DMS79 (cell line): Measurements from ENCODE around the gene TNIP1.
A peak's percentile ranks its signal among the peaks of the same experiment; 100 is the strongest.

Source experiments
- DNase-seq: peaks from one replicate; lab custom pipeline; 2025; lab: John Stamatoyannopoulos, UW

TNIP1 gene

DNA sequence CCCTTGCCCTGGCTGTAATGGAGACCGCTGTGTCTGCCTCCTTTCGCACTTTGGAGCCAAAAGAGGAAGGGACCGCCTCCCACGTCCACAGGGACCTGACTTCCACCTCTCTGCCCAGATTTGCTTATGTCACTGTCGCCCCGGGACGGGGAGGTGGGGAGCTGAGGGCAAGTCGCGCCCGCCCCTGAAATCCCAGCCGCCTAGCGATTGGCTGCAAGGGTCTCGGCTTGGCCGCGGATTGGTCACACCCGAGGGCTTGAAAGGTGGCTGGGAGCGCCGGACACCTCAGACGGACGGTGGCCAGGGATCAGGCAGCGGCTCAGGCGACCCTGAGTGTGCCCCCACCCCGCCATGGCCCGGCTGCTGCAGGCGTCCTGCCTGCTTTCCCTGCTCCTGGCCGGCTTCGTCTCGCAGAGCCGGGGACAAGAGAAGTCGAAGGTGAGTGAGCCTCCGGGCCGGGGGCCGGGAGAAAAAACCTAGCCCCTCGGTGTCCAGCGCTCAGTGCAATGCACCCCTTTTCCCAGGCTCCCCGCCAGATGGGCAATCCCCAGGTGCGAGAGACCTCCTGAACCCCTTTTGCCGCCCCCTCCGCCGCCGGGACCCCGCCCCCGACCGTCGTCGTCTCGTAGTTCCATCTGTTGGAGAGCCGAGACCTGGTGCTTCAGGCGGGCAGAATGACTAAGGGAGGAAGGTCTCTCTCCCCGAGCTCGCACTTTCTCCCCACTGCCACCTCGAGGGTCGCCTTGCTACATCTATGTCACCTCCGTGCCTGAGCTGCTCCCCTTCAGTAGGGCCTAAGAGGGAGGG, 60.3 kb downstream of the TNIP1 start, which contains the start of gene GPX3:
Gene GPX3 (plus strand): TSS at position 288 of the 807 bp plus-strand sequence. CDS start 64 bp downstream, at position 352.
- DNase-seq = peak; percentile 17

DNA sequence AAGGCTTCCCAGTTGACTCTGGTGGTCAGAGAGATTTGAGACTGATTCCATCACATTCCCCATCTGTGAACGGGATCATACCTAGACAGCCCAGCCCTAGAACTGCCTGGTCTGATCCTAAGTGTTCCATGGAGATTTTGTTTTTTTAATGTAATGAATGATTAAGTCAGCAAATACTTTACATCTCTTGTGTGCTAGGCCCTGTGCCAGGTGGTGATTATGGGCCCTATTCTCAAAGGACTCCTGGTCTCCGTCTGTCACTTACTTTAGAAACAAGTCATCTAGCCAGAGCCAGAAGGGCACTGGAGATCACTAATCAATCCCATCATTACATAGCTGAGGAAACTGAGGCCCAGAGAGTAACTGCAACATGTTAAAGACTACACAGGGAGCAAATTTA, 61.5 kb downstream of the TNIP1 start:
- no peak for DNase-seq

DNA sequence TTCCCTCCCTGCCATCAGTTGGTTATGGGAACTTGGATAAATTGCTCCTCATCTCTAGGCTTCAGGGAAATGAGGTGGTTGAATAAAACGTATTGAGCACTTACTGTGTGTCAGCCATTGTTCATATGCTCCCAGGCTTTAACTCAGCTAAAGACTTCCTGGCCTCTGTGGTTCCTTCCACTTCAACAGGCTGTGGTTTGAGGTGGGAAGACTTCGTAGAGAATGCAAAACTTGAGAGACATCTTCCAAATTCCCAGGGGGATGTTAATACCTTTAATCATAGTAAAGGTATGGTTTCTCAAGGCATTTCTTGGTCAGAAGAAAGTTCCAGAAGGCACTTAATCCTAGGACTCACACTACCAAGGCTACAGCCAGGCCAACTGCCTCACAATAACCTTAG, 62.0 kb downstream of the TNIP1 start:
- DNase-seq = no peak

DNA sequence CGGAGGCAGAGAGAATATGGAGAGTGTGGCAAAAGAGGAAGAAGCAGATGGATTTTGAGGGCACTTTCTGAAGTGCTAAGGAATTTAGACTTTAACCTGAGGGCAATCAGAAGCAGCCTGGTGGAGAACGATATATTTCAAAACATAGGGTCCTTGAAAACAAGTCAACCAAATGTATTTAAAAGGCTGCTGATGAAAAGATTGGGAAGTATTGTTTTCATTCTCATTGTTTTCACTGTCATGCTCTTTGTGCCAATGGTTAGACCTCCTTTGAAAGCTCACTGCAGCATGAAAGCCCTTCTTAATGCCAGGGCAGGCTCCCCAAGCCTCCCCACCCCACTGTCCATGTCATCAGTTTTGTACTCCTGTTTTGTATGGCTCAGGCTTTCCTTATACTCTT, 62.9 kb downstream of the TNIP1 start:
- no peak for DNase-seq

DNA sequence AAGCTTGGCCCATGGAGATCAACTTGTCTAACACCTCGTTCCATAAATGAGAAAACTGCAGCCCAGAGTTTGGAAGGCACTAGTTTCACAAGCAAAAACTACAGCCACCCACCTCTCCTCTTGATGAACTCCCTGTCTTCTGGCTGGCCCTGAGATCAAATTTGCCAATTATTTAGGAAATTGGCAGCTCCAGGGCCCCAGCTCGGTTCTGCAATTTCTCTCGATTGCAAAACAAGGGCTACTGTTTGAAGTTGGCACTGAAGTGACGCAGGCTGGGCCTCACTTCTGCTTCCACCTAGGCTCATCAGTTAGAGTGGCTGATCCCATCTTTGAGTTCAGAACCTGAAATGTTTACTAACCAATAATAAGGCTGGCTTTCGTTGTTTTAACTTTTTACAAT, 64.1 kb downstream of the TNIP1 start:
- no peak for DNase-seq

DNA sequence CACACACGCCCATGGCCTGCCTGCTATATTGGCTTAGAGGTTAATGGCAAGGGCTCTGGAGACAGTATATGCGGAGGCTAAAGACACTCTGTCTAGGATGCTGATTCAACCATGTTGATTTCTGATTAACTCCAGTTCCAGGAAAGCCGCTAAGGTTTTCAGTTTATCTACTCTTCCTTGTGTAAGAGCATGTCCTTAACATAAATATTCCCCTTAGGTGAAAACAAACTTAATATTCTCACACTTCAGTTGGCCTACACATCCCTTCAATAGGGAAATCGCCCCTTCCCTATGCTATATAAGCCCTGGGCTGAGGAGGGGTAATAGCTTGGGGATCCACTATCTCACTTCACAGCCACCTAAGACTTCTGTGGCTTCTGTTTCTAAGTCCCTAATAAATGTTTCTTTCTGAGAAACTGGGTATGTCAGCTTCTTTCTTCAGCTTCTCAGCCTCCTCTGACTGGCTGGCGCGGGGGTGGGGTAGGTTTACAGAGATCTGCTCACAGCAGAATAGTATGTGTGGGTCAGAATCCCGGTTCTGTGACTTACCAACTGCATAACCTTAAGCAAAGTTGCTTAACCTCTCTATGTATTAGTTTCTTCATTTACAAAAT, 64.8 kb downstream of the TNIP1 start:
- no peak for DNase-seq

DNA sequence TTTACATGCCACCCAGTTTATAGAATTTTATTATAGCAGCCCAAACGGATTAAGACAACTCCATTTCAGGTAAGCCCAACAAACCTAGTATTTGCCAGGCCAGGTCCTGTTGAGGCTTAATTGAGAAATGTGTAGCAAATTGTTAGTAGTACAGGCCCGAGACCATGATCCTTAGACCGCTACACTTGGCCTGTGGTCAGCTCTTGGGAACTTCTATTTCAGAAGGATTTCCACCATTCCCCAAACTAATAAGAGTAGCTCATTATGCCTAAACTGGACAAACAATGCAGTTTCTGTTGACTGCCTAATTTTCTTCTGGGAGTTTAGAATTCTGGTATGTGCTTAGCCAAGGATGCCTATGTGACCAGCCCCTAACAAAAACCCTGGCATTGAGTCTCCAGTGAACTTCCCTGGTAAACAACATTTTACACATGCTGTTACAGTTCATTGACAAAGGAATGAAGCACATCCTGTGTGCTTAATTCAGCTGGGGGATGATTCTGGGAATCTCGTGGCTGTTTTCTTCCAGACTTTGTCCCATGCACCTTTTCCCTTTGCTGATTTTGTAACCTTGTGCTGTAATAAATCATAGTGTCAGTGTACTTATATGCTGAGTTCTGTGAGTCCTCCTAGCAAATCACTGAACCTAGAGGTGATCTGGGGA, 66.0 kb downstream of the TNIP1 start:
- no peak for DNase-seq

DNA sequence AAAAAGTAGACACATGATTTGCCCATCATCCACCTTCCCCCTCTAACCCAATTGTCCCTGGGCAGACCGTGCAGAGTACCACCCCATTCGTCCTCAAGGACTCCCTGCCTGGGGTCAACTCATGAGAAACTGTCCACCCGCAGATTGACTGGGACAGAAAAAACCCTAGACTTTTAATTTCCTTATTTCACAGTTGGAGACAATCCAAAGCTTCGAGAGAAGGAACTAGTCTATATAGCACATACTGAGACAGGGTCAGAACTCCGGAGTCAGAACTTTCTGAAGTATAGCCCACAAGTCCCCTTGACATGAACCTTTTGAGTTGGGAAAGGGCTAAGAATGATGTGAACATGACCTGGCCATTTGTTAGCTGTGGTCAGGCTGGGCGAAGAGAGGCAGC, 68.0 kb downstream of the TNIP1 start:
- DNase-seq = no peak

DNA sequence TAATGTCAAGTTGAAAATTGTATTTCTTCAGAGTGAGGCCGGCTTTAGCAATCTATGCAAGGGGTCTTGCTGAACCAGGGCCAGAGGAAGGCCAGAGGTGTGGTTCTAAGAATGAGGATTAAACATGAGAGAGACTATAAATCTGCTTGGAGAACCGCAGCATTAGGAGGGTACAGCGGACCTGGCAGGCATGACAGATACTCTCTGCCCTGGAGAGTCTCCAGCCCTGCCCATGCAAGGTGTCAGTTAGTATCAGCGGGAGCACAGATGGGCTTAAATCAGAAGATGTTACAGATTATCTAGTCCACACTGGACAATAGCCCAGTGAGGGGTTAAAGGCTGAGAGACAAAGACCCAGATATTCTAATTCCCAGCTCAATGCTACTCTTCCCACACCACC, 71.9 kb downstream of the TNIP1 start:
- DNase-seq = no peak

DNA sequence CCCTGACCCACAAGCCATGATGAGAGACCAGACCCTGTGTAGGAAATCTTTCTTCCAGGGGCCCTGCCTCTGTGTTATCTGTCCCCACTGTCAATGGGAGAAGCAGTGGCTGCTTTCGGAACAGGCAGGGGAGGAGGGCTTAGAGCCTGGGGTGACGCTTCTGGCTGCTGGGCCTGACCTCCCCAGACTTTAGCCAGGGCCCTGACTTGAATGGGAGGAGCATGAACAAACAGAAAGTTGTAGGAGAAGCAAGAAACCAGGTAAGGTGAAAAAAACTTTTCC, 72.7 kb downstream of the TNIP1 start:
- no peak for DNase-seq

DNA sequence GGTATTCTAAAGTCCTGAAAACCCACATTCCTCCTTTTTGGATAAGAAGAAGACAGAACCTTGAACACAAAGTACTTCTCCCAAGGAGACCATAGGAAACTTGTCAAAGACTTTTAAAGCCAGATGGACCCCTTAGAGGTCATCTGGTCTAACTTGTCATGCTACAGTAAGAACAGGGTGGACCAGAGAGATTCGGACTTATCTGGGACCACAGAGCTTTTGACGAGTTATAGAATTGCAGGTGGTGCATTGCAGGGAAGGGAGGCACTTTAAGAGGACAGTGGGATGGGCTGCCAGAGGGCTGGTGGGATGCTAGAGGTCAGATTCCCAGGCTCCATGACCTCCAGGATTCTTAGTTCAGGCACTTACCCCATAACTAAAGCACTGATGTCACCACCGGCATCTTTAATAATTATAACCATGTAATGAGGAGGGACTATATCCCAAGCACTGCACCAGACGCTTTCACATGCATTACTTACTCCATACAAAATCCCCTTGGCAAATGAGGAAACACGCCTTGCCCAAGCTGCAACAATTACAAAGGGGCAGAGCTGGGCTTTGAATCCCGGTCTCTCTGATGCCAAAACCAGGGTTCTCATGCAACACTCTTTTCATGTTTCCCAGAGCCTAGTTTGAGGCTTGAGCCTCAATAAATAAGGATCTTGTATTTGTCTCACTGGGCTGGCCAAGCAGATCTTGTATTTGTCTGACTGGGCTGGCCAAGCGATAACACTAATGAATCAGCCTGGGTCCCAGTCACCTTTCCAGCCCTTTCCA, 73.2 kb downstream of the TNIP1 start:
- no peak for DNase-seq

DNA sequence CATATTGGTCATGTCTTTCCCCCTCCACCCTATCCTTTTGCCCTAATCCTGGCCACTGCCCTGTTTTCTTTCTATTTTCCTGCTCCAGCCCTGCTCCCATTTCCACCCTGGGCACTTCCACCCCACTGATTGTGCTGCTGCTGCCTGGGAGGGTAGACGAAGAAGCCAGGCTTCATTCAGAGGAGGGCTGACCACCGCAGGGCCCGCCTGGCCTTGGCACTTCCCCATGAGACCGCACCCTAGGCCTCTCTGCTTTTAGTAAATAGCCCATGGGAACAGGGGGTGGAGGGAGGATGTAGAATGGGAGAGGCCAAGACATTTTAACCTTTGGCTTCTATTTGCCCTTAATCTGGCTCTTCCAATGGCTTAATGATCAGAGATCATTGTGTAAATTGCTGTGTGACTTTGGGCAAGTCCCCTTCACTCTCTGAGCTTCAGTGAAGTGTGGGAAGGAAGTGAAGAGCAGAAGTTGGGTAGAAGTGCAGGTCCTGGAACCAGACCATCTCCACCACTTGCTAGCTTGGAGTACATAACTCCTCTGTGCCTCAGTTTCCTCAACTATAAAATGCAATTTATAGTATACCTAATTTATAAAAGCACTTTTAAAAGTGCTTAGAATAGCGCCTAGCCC, 74.0 kb downstream of the TNIP1 start:
- no peak for DNase-seq

DNA sequence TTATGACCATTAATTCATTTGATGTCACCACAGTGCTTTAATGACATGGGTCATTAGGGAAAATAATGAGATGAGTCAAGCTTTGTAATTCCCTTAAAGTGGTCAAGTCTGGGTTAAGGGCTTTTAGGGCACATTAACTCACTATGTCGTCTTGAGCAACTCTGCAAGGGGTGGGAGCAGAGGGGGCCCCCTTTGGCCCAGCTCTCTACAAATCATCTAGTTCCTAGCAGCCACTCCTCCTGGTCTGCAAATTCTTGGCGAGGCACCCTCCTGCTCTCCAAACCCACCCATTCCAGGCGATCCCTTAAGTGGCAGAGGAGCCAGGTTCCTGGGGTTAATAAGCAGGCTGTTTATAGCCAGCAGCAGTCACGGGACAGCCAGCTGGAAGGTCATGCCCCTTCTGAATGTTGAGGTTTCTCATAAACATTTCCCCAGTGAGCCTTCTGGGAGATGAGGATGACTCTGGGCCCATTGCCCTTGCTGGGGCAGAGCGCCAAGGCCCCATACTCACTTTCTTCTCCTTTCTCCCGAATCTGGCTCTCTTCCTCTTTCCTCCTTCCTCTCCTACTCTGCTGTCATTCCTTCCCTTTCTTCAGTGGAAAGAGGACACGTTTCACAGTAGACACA, 74.8 kb downstream of the TNIP1 start:
- DNase-seq = no peak

DNA sequence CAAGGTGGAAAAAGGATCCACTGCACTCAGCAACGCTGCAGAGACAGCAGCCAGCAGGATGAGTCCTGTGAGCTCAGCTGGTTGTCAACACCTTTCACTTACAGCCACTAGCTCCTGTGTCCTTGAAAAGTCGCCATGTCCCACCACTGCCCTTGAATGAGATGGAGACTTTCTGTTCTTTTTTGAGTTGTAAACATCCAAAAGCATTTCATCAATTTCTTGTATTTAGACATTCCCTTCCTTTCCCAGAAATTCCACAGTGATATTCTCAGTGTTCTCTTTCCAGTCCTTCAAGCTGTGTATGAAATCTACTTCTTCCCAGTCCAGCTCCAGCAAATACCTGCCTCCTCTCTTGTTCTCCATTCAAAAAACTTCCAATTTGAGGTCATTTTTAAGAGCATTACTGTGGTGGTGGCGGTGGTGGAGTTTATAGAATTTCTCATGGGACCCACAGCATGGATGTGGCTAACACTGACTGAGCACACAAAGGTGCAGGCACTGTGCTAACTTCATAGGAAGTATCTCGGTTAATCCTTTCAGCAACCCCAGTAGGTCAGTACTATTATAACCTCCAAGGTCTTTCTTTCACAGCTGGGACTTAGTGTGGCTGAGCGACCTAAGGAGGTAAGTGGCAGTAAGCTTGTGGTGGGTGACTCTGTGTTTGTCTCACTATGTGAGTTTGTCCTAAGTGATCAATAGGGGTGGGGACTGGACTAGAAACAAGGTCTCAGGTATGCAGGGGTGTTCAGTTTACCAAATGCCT, 75.5 kb downstream of the TNIP1 start:
- DNase-seq = no peak

DNA sequence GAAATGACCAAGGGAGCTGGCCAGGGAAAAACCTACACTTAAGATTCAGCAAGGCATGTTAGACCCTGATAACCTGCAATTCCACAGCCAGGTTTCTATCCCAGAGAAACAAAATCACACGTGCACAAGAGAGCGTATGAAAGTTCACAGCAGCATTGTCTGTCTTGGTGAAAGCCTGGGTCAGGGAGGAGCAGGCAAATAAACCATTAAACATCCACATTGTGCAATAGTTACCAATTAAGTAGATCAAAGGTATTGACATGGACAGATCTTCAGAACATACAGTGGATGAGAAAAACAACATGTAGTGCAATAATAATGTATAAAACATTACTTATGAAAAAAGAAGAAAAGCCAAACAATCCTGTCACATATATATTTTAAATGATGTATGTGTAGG, 76.3 kb downstream of the TNIP1 start:
- no peak for DNase-seq

DNA sequence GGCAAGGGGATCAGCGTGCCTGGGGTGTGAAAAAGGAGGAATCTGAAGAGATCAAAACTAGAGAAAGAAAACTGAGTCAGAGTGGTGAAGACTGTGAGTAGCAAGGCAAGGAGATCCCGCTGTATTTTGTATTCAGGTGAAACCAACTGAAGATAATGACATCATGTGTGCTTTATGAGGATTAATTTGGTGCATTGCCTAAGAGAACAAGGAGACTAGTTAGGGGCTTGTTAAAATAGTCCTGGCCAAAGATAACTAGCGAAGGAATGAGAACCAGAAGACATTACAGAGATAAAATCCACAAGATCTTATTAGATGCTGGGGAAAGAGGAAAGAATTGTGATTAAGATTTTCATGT, 77.4 kb downstream of the TNIP1 start:
- no peak for DNase-seq

DNA sequence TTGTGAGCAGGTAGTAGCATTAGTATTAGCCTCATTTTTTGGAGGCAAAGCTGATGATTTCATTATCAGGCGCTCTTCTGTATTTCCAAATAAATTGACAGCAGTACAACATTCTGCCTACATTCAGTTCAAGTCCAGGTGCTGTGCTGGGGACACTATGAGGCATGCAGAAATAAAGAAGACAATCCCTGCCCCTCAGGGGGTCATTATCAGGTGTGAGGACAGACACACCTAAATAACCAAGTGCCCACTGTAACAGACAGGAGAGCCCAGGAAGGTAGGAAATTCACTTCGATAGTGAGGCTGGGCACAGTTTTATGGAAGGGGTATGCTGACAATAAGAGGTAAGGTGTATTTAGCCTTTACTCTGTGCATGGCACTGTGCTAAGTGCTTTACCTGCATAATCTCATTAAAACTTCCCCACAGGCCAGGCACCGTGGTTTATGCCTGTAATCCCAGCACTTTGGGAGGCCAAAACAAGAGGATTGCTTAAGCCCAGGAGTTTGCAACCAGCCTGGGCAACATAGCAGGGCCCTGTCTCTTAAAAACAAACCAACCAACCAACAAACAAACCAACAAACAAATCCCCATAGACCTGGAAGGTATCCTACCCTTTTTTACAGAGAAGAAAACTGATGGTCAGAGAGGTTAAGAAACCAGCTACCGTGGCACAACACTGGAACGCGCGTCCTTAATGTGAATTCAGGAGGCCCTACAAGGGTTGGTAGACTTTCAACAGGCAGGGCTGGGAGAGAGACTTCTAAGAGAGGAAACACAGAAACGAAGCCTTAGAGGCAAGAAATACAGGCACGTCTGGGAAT, 77.9 kb downstream of the TNIP1 start:
- no peak for DNase-seq

DNA sequence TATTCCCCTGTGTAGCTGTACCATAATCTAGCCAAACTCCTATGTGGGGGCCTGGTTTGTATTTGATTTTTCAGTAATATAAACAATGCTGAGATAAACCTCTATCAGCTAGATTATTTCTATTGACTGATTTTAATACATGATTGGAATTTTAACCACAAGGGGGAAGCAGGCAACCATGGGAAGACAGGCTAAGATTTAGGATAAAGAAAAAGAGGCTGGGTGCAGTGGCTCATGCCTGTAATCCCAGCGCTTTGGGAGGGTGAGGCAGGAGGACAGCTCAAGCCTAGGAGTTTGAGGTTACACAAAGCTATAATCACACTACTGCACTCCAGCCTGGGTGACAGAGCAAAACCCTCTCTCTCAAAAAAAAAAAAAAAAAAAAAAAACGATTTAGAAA, 78.6 kb downstream of the TNIP1 start:
- DNase-seq = no peak

DNA sequence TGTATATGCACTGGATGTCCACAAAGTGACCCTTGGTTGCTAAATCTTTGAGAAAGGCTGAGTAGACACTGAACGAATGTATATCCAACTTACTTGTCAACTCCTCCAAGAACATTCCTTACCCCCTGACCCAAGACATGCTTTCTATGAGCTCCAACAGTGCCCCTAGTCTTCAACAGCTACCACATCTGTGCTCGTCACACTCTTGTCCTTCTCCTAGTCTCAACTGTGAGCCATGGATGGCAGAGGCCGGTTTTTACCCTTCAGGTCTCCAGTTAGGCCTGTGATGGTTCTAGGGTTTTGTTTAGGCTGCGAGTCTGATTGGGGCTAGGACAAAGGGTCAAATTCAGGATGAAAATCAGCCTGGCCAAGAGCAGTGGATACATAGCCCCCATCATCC, 79.4 kb downstream of the TNIP1 start:
- DNase-seq = no peak
